HG02943 (cell line): Measurements from ENCODE around the gene FHIT.
"Not testable (repeated sequence)": the region's sequence is repeated elsewhere in the genome, so short reads cannot be mapped to it uniquely, and the experiment has no call there.

Source experiments
- ATAC-seq: cut with Tn5 transposase; IDR thresholded peaks from one replicate; pipeline ENCODE4 v1.9.1; 2021; ENCODE audit warnings: mild to moderate bottlenecking, low read depth, moderate library complexity; ENCODE audit not compliant: unreplicated experiment

The FHIT gene

DNA sequence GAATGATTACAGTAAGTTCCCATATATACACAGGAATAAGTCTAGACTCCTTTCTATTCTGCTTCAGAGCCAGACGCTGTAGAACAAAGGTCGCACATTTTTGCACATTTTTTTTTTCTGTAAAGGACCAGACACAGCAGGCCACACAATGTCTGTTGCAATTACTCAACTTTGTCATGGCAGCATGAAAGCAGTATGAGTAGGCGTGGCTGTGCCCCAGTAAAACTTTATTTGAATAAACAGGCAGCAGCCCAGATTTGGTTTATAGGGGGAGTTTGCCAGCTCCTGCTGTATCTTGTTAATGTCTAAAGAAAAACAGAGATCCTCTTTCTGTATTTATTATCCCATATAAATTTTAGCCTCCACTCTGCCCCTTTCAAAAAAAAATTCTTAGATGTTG lies 708.3 kb downstream of the FHIT start:
- no peak for ATAC-seq

DNA sequence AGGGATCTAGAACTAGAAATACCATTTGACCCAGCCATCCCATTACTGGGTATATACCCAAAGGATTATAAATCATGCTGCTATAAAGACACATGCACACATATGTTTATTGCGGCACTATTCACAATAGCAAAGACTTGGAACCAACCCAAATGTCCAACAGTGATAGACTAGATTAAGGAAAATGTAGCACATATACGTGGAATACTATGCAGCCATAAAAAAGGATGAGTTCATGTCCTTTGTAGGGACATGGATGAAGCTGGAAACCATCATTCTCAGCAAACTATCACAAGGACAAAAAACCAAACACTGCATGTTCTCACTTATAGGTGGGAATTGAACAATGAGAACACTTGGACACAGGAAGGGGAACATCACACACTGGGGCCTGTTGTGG lies 711.9 kb downstream of the FHIT start:
- ATAC-seq, result not testable (repeated sequence)

DNA sequence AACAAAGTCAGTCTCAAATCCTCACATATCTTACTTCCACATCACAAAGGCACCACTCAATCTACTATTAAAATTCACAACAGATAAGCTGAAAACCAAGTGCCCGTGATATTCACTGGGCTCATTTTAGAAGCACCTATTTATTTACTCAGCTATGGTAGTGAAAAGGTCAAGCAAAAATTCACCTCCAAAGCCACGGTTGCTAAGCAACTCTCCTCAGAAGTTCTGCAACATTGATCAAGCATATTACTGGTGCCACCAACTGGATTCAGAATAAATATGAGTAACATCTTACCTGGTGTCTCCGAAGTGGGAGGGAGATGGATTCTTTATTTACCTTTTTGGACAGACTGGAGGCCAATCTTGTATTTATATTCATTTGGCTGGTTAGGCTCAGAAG lies 714.8 kb downstream of the FHIT start:
- ATAC-seq, result peak; percentile 80

DNA sequence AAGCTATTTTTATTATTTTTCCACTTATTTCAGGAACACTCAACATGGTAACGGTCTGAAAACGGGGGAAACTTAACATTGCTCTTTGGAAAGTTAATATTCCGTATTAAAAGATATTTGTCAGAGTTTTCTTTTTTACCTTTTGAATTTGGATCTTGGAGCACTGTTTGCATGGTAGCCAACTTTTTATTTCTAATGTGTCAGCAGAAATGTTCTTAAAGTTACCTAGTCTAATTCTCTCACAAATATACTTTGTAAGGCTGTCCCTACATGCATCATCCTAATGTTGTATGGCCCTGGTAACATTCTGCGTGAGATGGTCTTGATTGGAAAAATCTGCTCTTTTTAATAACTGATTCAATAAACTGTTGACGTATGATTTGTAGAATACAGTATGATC lies 719.5 kb downstream of the FHIT start:
- no peak for ATAC-seq

DNA sequence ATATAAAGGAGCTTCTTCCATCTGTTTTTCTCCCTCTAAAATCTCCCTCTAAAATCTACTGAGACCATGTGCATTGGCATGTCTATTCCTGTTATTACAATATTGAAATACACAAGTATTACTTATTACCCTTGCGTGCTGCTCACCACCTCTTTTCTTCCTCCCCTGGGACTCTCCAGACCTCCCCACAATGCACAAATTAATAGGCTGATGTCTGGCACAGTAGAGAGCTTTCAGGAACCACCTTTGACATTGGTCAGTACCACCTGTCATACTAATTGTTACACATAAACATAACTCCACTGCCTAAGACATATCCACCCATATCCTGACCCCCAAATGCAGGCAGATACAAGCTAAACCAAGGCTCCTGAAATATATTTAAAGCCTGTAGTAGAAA lies 722.6 kb downstream of the FHIT start:
- ATAC-seq, result no peak

DNA sequence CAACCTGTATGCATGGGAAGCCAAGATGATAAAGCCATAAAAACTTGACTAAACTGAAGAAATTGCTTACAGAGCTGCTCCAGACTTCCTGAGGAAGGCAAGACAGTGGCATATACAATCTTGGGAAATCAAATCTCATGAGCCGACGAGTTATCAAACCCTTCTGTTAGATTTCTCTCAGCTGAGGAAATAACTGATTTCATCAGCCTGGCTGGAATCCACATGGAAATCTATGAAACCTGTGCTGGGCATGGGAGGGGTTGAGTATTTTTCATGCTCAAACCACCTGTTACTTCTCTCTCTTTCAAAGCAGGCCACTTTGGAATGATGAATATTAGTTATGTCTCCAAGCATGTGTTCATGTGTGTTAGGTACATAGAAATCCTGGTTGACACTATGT lies 727.7 kb downstream of the FHIT start:
- no peak for ATAC-seq

DNA sequence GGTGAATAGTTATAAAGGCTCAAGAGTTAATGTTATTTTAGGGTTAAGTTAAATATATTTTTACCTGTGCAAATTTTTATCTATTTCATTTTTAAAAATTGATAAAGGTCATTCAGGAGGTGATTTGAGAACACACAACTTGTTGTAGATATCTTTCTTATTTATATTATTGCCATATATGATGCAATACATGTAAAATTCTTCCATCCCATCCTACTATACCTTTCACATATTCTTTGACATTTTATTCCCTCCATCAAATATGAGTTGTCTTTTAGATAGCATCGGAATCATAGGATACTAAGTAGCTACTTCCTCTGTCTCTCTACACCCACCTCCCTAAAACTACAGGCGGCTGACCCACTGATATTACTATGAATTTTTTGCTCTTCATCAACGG lies 734.1 kb downstream of the FHIT start:
- no peak for ATAC-seq

DNA sequence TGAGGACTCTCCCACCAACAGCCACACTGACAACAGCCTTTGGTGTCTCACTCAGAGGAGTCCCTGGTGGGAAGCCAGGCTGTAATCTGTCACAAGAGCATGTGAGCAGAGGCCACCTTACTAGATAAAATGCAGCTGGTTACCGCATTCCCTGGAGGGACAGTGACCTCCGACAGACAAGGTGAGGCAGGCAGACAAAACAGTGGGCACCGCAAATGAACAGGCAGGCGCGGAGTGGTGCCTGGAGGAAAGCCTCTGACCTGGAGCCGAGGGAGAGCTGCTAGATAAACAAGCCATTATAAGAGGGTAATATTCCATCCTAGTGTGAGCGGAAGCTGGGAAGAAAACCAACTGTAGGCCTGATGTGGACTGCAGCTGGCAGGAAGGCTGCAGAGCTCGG lies 736.4 kb downstream of the FHIT start:
- no peak for ATAC-seq

DNA sequence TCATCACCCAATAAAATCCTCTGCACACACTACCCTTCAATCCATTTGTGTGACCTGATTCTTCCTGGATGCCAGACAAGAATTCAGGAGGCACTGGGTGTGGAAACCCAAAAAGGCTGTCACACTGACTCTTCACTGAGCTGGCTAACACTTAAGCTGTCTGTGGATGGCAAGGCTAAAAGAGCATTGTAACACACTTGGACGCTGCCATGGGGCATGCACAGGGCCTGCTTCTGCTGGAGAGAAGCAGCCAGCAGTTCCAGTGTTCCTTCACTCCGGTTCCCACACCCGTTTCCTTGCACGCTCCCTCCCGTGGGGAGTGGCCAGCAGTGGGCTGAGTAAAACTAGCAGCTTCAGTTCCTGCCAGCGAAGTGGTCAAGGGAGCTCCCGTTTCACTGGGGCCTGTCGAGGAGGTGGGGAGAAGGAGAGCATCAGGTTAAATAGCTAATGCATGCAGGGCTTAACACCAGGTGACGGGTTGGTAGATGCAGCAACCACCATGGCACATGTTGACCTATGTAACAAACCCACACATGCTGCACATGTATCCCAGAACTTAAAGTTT lies 737.1 kb downstream of the FHIT start:
- ATAC-seq, result no peak

DNA sequence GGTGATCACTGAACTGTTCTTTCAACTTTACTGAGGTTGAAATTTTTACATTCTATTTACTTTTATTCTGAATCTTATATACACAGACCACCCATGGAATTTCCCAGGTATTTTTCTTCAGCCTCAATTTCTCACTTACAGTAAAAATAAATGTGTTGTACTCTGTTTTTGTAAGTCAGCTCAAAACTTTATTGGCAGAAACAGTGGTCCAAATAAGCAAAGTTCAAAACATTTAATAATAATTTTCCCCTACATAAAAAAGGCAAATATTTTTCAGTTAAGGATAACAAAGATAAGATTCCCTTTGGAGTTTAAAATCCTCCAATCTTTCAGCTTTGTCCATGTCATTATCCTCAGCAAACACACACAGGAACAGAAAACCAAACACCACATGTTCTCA lies 738.0 kb downstream of the FHIT start:
- ATAC-seq, result no peak

DNA sequence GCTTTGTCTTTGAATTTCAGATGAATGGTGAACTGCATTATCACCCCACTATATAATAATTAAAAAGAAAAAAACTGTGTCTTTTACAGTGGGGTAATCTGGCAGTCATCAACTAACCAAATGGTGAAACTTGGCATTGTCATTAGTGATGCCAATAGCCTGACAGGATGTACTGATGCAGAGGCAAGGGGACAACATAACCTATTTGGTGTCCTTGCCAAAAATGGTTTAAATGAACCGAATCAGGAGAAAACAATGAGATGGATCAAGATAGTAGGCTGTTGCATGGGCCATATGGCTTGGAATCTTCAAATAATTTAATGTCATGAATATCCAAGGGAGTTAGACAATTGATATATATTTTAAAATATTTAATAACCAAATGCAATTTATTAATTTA lies 738.7 kb downstream of the FHIT start:
- ATAC-seq, result no peak

DNA sequence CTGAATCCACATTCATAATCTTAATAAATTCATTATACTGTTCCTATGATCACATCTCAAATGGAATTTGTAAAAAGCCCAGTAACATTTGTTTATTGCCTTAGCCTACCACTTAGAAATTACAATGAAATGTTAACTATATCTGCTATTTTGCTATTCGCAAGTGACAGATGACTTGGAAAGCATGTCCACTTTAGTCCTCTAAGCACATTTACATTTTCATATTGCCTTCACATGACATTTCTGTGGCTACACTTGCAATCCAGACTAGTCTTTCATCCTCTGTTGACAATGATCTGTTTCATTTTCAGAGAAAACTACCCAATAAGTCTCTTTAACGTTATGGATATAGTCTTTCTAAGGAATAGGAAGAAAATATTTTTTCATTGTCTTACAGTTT lies 741.8 kb downstream of the FHIT start:
- ATAC-seq, result no peak

DNA sequence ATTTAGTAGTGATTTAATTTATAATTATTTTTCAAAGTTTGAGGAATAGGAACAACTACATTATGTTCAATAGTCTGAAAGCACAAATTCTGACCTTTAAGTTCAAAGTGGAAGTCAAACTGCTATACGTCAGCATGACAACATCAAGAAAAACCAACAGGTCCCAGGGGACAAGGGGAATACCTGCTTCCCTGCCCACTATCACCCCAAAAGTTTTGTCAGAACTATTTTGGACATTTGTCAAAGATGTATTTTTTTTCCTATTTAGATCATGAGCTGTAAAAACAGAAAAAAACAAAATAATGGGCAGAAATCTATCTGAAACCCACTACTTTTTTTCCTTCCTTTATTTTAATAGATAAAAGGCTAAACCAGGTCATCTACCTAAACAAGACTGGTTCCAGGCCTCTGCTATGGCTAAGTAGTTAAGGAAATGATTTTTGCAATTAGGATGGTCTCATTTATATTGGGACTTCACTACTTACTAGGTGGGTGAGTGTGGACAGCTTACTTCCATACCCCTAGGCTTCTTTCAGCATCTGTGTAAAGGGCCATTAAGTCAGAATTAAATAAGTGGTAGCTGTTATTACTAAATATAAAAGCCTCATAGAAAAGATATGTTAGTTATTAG lies 746.3 kb downstream of the FHIT start:
- ATAC-seq, result no peak

DNA sequence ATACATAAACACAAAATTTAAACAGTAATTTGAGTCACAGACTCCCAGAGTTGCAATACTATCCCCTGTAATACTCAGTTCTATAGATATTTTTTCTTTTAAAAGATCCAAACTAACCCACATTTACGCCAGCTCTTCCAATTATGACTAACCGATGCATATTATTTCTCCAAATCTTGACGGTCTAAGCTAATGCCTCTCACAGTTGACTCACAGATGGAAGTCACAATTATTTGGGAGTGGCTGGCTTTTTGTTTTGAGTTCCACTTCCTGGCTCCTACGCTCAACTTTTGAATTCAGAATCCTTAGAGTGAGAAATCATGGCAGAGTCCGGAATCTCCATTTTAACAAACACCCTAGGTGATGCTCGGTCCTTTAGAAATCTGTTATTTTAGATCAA lies 749.9 kb downstream of the FHIT start:
- no peak for ATAC-seq

DNA sequence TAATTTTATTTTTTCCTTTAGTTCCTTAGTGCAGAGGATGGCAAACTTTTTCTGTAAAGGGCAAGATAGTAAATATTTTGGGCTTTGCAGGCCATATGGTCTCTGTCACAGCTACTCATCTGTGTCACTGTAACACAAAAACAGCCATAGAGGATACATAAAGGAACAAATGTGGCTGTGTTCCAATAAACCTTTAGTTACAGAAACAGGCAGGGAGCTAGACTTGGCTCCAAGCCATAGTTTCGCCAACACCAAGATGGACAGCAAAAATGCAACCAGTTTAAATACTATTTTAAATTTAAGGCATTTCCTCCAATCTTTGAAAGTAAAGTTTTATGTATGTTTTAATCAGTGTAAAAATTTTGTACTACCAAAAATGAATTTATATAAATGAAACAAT lies 753.4 kb downstream of the FHIT start:
- no peak for ATAC-seq

DNA sequence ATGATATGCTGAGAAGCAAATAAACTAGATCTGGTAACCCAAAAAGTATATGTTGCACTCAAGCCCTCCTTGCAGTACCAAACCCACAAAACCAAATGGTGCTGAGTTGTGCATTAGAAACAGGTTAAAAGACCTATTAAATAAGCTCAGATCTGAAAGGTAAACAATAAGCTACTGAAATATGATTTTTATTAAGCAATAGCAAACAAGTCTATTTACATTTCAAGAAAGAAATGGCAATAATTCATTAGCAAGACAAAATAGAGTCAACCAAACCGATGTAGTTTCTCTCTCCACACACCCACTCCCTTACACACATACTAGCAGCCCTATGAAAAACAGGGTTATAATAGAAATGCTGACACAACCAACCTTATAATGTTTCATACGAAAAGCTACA lies 760.3 kb downstream of the FHIT start:
- ATAC-seq, result no peak

DNA sequence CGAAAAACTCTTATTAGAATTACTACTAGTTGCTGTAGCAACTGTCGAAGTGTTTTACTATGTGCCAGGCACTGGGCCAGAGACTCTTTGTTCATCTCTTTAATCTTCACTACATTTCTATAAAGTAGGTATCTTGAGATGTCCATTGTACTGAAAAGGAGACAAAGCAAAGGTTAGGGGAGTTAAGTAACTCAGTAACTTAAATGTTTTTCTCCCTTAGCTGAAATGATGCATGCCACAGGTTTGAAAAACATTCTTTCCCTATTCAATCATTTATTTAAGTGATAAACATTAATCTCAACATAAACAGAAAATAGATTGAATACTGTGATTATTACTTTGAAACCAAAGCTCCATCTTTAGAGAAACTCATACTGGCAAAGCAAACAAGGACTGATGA lies 776.2 kb downstream of the FHIT start:
- no peak for ATAC-seq

DNA sequence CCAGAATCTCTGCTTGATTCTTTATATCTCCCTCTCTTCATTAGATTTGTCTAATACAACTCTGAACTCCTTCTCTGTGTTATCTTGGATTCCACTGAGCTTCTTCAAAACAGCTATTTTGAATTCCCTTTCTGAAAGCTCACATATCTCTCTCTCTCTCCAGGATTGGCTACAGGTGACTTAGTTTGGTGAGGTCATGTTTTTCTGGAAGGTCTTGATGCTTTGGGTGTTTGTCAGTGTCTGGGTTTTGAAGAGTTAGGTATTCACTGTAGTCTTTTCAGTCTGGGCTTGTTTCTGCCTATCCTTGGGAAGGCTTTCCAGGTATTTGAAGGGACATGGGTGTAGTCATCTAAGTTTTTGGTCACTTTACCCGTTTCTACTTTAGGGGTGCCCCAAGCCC lies 781.8 kb downstream of the FHIT start:
- ATAC-seq, result no peak

DNA sequence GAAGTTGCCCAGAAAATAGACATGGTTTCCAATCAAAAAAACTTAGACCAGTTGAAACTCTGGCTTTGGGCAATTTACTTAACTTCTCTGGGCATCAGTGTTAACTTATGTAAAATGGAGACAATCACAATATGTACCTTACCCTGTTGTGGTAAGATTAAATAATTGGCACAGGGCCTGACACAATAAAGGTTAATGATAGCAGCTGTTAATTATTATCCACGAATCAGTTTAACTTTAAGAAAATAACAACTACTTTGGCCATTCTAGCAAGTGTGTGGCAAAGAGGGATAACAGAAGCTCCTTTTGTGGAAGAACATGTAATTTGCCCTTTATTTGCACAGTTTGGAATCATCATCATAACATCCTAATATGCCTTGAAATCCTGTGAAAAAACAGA lies 787.6 kb downstream of the FHIT start:
- ATAC-seq, result no peak

DNA sequence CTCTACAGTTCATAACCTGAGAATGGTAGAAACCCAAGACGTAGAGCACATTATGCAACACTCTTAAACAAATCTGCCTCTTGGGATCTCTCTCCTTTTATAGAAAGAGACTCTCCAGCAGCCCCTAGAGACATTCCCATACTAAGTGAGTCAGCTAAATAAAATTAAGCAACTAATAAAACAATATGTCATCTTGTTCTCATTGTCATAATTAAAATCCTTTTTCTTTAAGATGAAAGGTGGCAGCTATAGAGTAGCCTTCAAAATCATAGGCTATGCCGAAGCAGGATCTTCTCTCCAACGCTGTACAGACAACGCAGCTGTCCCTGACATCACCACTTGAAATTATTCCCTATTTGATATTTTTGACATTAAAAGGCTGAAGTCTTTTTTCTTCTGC lies 790.0 kb downstream of the FHIT start:
- ATAC-seq, result no peak

DNA sequence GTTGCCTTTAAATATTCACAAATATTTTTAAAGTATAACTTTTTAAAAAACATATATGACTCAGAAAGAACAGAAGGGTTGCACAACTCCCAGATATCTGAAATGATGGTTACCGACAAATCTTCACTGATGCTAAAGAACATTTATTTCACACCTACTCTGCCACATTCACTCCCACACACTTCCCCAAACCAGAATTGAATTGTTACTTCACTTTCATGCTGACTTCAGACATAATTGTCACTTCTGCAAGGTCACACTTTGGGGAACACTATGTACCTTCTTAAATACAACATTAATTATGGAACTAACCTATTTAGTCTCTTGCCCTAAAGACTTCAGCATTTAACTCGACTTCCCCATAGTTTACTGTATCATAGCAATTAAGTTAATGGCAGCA lies 795.1 kb downstream of the FHIT start:
- no peak for ATAC-seq

DNA sequence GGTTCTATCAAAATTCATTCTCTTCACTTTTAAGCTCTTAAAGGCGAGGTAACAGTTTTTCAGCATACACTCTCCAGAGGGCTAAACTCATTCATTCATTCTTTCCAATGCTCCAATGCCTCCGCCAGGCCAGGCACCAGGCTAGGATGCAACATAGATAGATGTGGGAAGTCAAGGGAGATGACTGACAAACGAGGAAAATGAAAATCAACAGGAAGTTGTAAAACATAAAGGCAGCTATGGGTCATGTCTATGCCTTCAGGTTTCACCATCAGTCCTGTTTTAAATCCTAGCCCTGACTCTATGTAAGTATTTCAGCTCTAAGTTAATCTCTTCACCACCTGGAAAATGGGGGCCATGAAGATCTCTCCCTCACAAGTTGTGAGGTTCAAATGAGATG lies 797.9 kb downstream of the FHIT start:
- ATAC-seq, result no peak

DNA sequence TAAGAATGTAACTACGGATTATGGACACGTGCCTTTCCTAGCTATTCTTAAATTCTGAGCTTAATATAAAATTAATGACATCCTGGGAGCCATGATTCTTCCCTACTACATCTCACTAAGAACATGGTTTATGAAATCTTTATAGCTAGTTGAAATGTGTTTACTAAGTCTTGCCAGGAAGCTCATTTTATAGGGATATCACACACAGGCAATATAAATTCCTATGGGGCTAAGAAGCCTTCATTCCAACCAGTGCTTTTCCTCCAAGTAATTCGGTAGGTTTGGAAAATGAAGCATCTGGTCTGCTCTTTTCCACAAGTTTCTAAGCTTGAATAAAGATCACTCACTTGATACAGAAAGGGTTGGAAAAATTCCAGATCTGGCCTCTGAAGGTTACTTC lies 802.6 kb downstream of the FHIT start:
- no peak for ATAC-seq
